GM12878 (cell line): ENCODE measurements around the gene OLFM2. TPM values are rescaled to one million over a fixed set of nuclear protein-coding genes. Genes with fewer than 3 reads are reported as not detected.

Experiments used
- ATAC-seq: fragments of 200-7000 bp; cut with Tn5 transposase; 3 replicates; pipeline ENCODE4 v1.9.1; 2020; ENCODE audit warnings: mild to moderate bottlenecking, moderate library complexity
- BruUV-seq: library from RNA; stranded (reverse); fragments of 400-500 nt; replicated peaks from 2 replicates; lab custom pipeline; 2021; lab: Mats Ljungman, UMichigan
- CTCF ChIA-PET: fragments of 300-600 bp; sonication (Branson Sonifier 250); formaldehyde crosslinking; extraction: SDS; loops from one replicate; lab custom pipeline; 2021; ENCODE audit warnings: inconsistent platforms; lab: Yijun Ruan, JAX
- POLR2A ChIA-PET: fragments of 350-600 bp; formaldehyde crosslinking; extraction: SDS; loops from one replicate; lab custom pipeline; 2021; ENCODE audit warnings: inconsistent platforms; lab: Charles Lee
- RAD21 ChIA-PET: fragments of 300-600 bp; sonication (Branson Sonifier 250); formaldehyde crosslinking; loops from one replicate; lab custom pipeline; 2023; ENCODE audit warnings: antibody characterized with exemption; ENCODE audit not compliant: unreplicated experiment; lab: Charles Lee
- SMC1A ChIA-PET: fragments of 300-600 bp; sonication (Branson Sonifier 250); formaldehyde crosslinking; loops from one replicate; lab custom pipeline; 2023; ENCODE audit not compliant: unreplicated experiment, uncharacterized antibody; lab: Charles Lee
- DNase-seq: peaks from one replicate; pipeline ENCODE4 v3.0.0-alpha.2; 2011; ENCODE audit warnings: low read depth, low spot score
- FAIRE-seq: peaks from 3 replicates; lab custom pipeline; 2011; peaks lifted over from hg19 to GRCh38; lab: Jason Lieb, UNC
- H2AFZ ChIP-seq: 2 replicates; pipeline ENCODE4 v1.6.0; 2011; ENCODE audit warnings: low read depth, low read length, control low read depth; ENCODE audit not compliant: control insufficient read depth
- H3K27ac ChIP-seq: 2 replicates; pipeline ENCODE4 v1.5.1; 2011; ENCODE audit warnings: control low read depth; ENCODE audit not compliant: control insufficient read depth, insufficient read depth
- H3K27me3 ChIP-seq, 2 experiments: replicated peaks in 1 of 2; 2 replicates each; pipeline versions ENCODE4 v1.6.0 to v1.6.1; 2011; ENCODE audit warnings: low read length in 1 of 2; ENCODE audit not compliant: control insufficient read depth in 2 of 2, insufficient read depth in 2 of 2
- H3K36me3 ChIP-seq, 2 experiments: 2 replicates each; pipeline ENCODE4 v1.5.1; 2011; ENCODE audit warnings: low read length in 1 of 2; ENCODE audit not compliant: control insufficient read depth in 2 of 2, insufficient read depth in 2 of 2
- H3K4me1 ChIP-seq: 2 replicates; pipeline ENCODE4 v1.6.1; 2011; ENCODE audit warnings: mild to moderate bottlenecking, low read length, moderate library complexity, mixed read lengths; ENCODE audit not compliant: control insufficient read depth, insufficient read depth
- H3K4me2 ChIP-seq: 2 replicates; pipeline ENCODE4 v1.6.0; 2011; ENCODE audit warnings: control low read depth; ENCODE audit not compliant: control insufficient read depth, insufficient read depth
- H3K4me3 ChIP-seq: fragments of 200-600 bp; sonication (generic); 2 replicates; pipeline ENCODE4 v1.5.1; 2016
- H3K79me2 ChIP-seq: 2 replicates; pipeline ENCODE4 v1.6.0; 2011; ENCODE audit warnings: low read length; ENCODE audit not compliant: control insufficient read depth, insufficient read depth
- H3K9ac ChIP-seq: 2 replicates; pipeline ENCODE4 v1.8.0; 2011; ENCODE audit warnings: low read length, control low read depth, mixed read lengths; ENCODE audit not compliant: control insufficient read depth, insufficient read depth
- H3K9me3 ChIP-seq: replicated peaks from 3 replicates; pipeline ENCODE4 v1.5.1; 2011; ENCODE audit warnings: mild to moderate bottlenecking, low read length; ENCODE audit not compliant: control insufficient read depth, insufficient read depth
- H4K20me1 ChIP-seq: 2 replicates; pipeline ENCODE4 v1.6.0; 2011; ENCODE audit not compliant: control insufficient read depth, insufficient read depth
- ASH2L ChIP-seq: fragments of 300-600, 200-600 bp; sonication (generic); IDR thresholded peaks from 2 replicates; pipeline ENCODE4 v1.6.1; 2017; ENCODE audit warnings: low read depth, mild to moderate bottlenecking, borderline replicate concordance
- ATF2 ChIP-seq: IDR thresholded peaks from 2 replicates; pipeline ENCODE4 v1.6.1; 2012; ENCODE audit warnings: low read length, inconsistent platforms
- EED ChIP-seq: sonication (generic); IDR thresholded peaks from 2 replicates; pipeline ENCODE4 v1.6.1; 2016; ENCODE audit warnings: antibody characterized with exemption, low read depth
- NFXL1 ChIP-seq: fragments of 450-650 bp; IDR thresholded peaks from 2 replicates; pipeline ENCODE4 v1.6.1; 2017; ENCODE audit warnings: antibody characterized with exemption, mild to moderate bottlenecking, borderline replicate concordance
- NKRF ChIP-seq: fragments of 450-650 bp; conservative IDR thresholded peaks from 2 replicates; pipeline ENCODE4 v1.6.1; 2017; ENCODE audit warnings: mild to moderate bottlenecking, moderate library complexity
- POLR2AphosphoS2 ChIP-seq: IDR thresholded peaks from 2 replicates; pipeline ENCODE4 v1.6.1; 2011; ENCODE audit warnings: low read depth, mild to moderate bottlenecking, low read length, improper control_type of control experiment, moderate library complexity
- RELA ChIP-seq: fragments of 450-650 bp; IDR thresholded peaks from 2 replicates; pipeline ENCODE4 v1.8.0; 2014; ENCODE audit warnings: borderline replicate concordance; ENCODE audit not compliant: partially characterized antibody
- TAF1 ChIP-seq: IDR thresholded peaks from 2 replicates; pipeline ENCODE4 v1.6.1; 2011; ENCODE audit warnings: mild to moderate bottlenecking, low read depth, low read length, borderline replicate concordance
- TBL1XR1 ChIP-seq: IDR thresholded peaks from 2 replicates; pipeline ENCODE4 v1.6.1; 2012; ENCODE audit warnings: low read depth, low read length, improper control_type of control experiment
- ZBED1 ChIP-seq: IDR thresholded peaks from 2 replicates; pipeline ENCODE4 v1.6.1; 2016; ENCODE audit warnings: borderline replicate concordance
- ZNF274 ChIP-seq: IDR thresholded peaks from one replicate; pipeline ENCODE4 v1.8.0; 2011; ENCODE audit not compliant: insufficient read length, insufficient read depth
- ZNF384 ChIP-seq: IDR thresholded peaks from 2 replicates; pipeline ENCODE4 v1.6.1; 2012; ENCODE audit warnings: low read depth, mild to moderate bottlenecking, low read length, improper control_type of control experiment, borderline replicate concordance
- ZNF592 ChIP-seq: fragments of 450-650 bp; IDR thresholded peaks from 2 replicates; pipeline ENCODE4 v1.6.1; 2017; ENCODE audit warnings: mild to moderate bottlenecking, moderate library complexity
- WGBS: methylation state at CpG from one replicate; pipeline ENCODE4 v1.1.6; 2016; ENCODE audit warnings: low lambda C conversion rate; ENCODE audit not compliant: insufficient replicate concordance, insufficient coverage; ENCODE audit errors: missing lambda C conversion rate; 5-methylcytosine and 5-hydroxymethylcytosine counted together
- in situ Hi-C: fragments of 300-500 bp; cut with MboI; formaldehyde crosslinking; loops from 9 replicates; pipeline ENCODE4 v1.14.3; 2018; ENCODE audit warnings: mixed read lengths
- intact Hi-C: fragments of 100-400 bp; cut with micrococcal nuclease; formaldehyde crosslinking; loops from one replicate; pipeline ENCODE4 v1.14.2; 2022; ENCODE audit not compliant: unreplicated experiment
- polyA plus RNA-seq, 11 experiments: library from polyadenylated mRNA; depleted of rRNA in 4 of 11; unstranded in 6 of 11; stranded (reverse) in 5 of 11; fragments of >200 nt; fragmentation: Nextera tagmentation in 4 of 11; fragmentation: Illumina TruSeq in 1 of 11; extraction: Ambion mirVana in 4 of 11; extraction: Trizol in 1 of 11; gene quantifications; 1 replicate in 1 of 11; 2 replicates in 10 of 11; pipeline versions ENCODE4 v1.2.1 to v1.2.3, GENCODE V29; 2011 to 2016; ENCODE audit warnings: inconsistent platforms in 2 of 11, missing spikeins in 2 of 11, low read depth in 1 of 11
- total RNA-seq, 4 experiments: library from RNA; depleted of rRNA in 3 of 4; stranded (reverse); fragments of >200 nt in 3 of 4; fragmentation: Illumina TruSeq in 1 of 4; extraction: Trizol in 1 of 4; gene quantifications; 2 replicates each; pipeline versions ENCODE4 v1.2.1 to v1.2.3, GENCODE V29; 2013 to 2021

Gene OLFM2
- total and polyA plus RNA-seq, 10 of the 15 experiments (the other 5 are each of a cell fraction or from before 2014, with no cell fraction given) = 0.07 to 3.5 (median 0.27) TPM; not detected in 5

GRCh38 chr19:9941671-9942070, 5.4 kb upstream of the OLFM2 start:
- TF ChIP-seq TBL1XR1 = no peak
- no peak for TF ChIP-seq ATF2
- no peak for TF ChIP-seq TAF1
- no peak for TF ChIP-seq EED
- no peak for TF ChIP-seq RELA
- TF ChIP-seq ZNF384 = no peak
- TF ChIP-seq ZNF592 = no peak
- TF ChIP-seq ZNF274 = no peak
- no peak for TF ChIP-seq ASH2L
- no peak for TF ChIP-seq ZBED1
- TF ChIP-seq POLR2AphosphoS2 = no peak
- TF ChIP-seq NFXL1 = no peak
- TF ChIP-seq NKRF = no peak
- no peak overlapping the region for H3K4me2 ChIP-seq
- POLR2A ChIA-PET = interaction anchor here (0.9 kb wide), 1 partner anchor 41 kb away, joined by 3 read pairs; no protein-coding TSS in a partner anchor
- H3K9ac ChIP-seq = no peak overlapping the region
- no peak for ATAC-seq
- in situ Hi-C loops (no loop called here), intact Hi-C loops (no loop called here)
- H3K9me3 ChIP-seq = no peaks in the 10 kb centered on the region; the same call in 2 of the 3 replicates
- H4K20me1 ChIP-seq = no peaks in the 10 kb centered on the region
- no peaks in the 10 kb centered on the region for H3K4me1 ChIP-seq
- no peaks in the 10 kb centered on the region for H3K79me2 ChIP-seq
- no peaks in the 10 kb centered on the region for H3K36me3 ChIP-seq
- RAD21 ChIA-PET = no interaction called here
- SMC1A ChIA-PET = interaction anchor here (0.7 kb wide), 1 partner anchor 85 kb away, joined by 3 read pairs; no protein-coding TSS in a partner anchor
- H2AFZ ChIP-seq = no peak overlapping the region
- no peak overlapping the region for H3K27ac ChIP-seq
- DNase-seq = no peak
- BruUV-seq = no TSS peak
- CTCF ChIA-PET = no interaction called here
- no peaks in the 10 kb centered on the region for H3K27me3 ChIP-seq
- WGBS = 5% methylated on average over 1 of the region's 1 CpG
- no peak overlapping the region for H3K4me3 ChIP-seq
- FAIRE-seq = no peak
